A549 treated with dexamethasone at 1 μM for 4 hours (cell line): Measurements from ENCODE around the gene FCER1A. TPM values are rescaled to one million over a fixed set of nuclear protein-coding genes. Genes with fewer than 3 reads are reported as not detected.

Source experiments
- total RNA-seq: library from RNA; stranded (reverse); fragments of 200-300 nt; extraction: Qiagen RNA extraction; gene quantifications from 5 replicates; pipeline ENCODE4 v1.2.3, GENCODE V29; 2022

Gene FCER1A
- total RNA-seq, result 0.11 TPM in 1 of 5 replicates, not detected in the others

GRCh38 chr1:159302095-159302494 is at the start of gene FCER1A:
Gene FCER1A, plus strand, starts transcription at chr1:159302336. Its CDS starts 29 bp downstream, at chr1:159302365.

Other genes with a start within 250 kb of the FCER1A start
- gene AIM2, start 225.6 kb upstream of the FCER1A start, total RNA-seq, result not detected in 5 replicates
- 0.12 to 0.26 TPM (median 0.21 TPM) in 5 replicates for gene CADM3, start 130.7 kb upstream of the FCER1A start, total RNA-seq
- gene ACKR1, start 97.5 kb upstream of the FCER1A start, total RNA-seq, result 0.05 to 0.20 TPM (median 0.07 TPM) in 3 of 5 replicates, not detected in the others
- gene OR10J4, start 129.9 kb downstream of the FCER1A start, total RNA-seq, result not detected in 5 replicates
- not detected in 5 replicates for gene OR10J1, start 137.4 kb downstream of the FCER1A start, total RNA-seq
- not detected in 5 replicates for gene OR10J5, start 233.7 kb downstream of the FCER1A start, total RNA-seq